HepG2 (cell line): ENCODE results near the gene DCTN1. TPM values are rescaled to one million over a fixed set of nuclear protein-coding genes. Genes with fewer than 3 reads are reported as not detected.

Source experiments
- ATAC-seq: fragments of 200-7000 bp; cut with Tn5 transposase; 3 replicates; pipeline ENCODE4 v1.9.1; 2020; ENCODE audit warnings: mild to moderate bottlenecking, moderate library complexity
- BruUV-seq: library from RNA; stranded (reverse); fragments of 400-500 nt; replicated peaks from 2 replicates; lab custom pipeline; 2021; lab: Mats Ljungman, UMichigan
- CTCF ChIA-PET: fragments of 300-600 bp; formaldehyde crosslinking; extraction: SDS; loops from one replicate; lab custom pipeline; 2021; ENCODE audit warnings: low total read pairs, inconsistent platforms, low intra/inter-chr PET ratio; lab: Yijun Ruan, JAX
- POLR2A ChIA-PET: fragments of 350-600 bp; sonication (Branson Sonifier 250); formaldehyde crosslinking; loops from one replicate; lab custom pipeline; 2020; ENCODE audit warnings: antibody characterized with exemption, inconsistent platforms; lab: Yijun Ruan, JAX
- DNase-seq: peaks from one replicate; pipeline ENCODE4 v3.0.0-alpha.2; 2015; ENCODE audit warnings: low spot score
- FAIRE-seq: peaks from 3 replicates; lab custom pipeline; 2011; peaks lifted over from hg19 to GRCh38; lab: Jason Lieb, UNC
- H2AFZ ChIP-seq: one replicate; pipeline ENCODE4 v1.6.1; 2011; ENCODE audit warnings: low read length, inconsistent platforms
- H3K27ac ChIP-seq: fragments of 300-600 bp; 3 replicates; pipeline ENCODE4 v1.8.0; 2011; ENCODE audit warnings: mixed run types, mild to moderate bottlenecking, mixed read lengths, low read length, inconsistent platforms; ENCODE audit not compliant: insufficient read depth; ENCODE audit errors: extremely low read length
- H3K27me3 ChIP-seq, 2 experiments: fragments of 200-600 bp in 1 of 2; 2 replicates in 1 of 2; 3 replicates in 1 of 2; pipeline versions ENCODE4 v1.6.0 to v1.8.0; 2011; ENCODE audit warnings: low read length in 2 of 2, mild to moderate bottlenecking in 2 of 2, moderate library complexity in 2 of 2, inconsistent platforms in 1 of 2; ENCODE audit not compliant: insufficient read depth in 2 of 2, control insufficient read depth in 1 of 2
- H3K36me3 ChIP-seq, 2 experiments: fragments of 200-600 bp in 1 of 2; replicated peaks in 1 of 2; 2 replicates in 1 of 2; 3 replicates in 1 of 2; pipeline versions ENCODE4 v1.5.1 to v1.8.0; 2011; ENCODE audit warnings: low read length in 2 of 2, inconsistent platforms in 1 of 2; ENCODE audit not compliant: insufficient read depth in 2 of 2, control insufficient read depth in 1 of 2
- H3K4me1 ChIP-seq: 2 replicates; pipeline ENCODE4 v1.5.1; 2012; ENCODE audit warnings: low read length, inconsistent platforms; ENCODE audit not compliant: insufficient read depth
- H3K4me2 ChIP-seq: 2 replicates; pipeline ENCODE4 v1.6.0; 2011; ENCODE audit warnings: low read depth, low read length, inconsistent platforms
- H3K4me3 ChIP-seq, 3 experiments: fragments of 200-600 bp in 1 of 3; sonication (generic), shearing (Covaris generic) in 1 of 3; replicated peaks in 1 of 3; 2 replicates each; pipeline ENCODE4 v1.5.1; 2011 to 2016; ENCODE audit warnings: low read length in 3 of 3, inconsistent platforms in 2 of 3, low read depth in 2 of 3, mild to moderate bottlenecking in 2 of 3, control low read depth in 1 of 3, mixed read lengths in 1 of 3; ENCODE audit not compliant: insufficient read depth in 1 of 3
- H3K79me2 ChIP-seq: one replicate; pipeline ENCODE4 v1.6.1; 2011; ENCODE audit warnings: low read length, inconsistent platforms; ENCODE audit not compliant: insufficient read depth
- H3K9ac ChIP-seq: 2 replicates; pipeline ENCODE4 v1.6.0; 2011; ENCODE audit warnings: mild to moderate bottlenecking, low read depth, low read length, inconsistent platforms; ENCODE audit not compliant: insufficient read depth
- H3K9me3 ChIP-seq: 2 replicates; pipeline ENCODE4 v1.5.1; 2012; ENCODE audit warnings: mild to moderate bottlenecking, low read length
- H4K20me1 ChIP-seq: 2 replicates; pipeline ENCODE4 v1.6.0; 2011; ENCODE audit warnings: inconsistent platforms, mild to moderate bottlenecking, low read length, moderate library complexity; ENCODE audit not compliant: insufficient read depth
- BATF2 ChIP-seq: sonication (generic); formaldehyde crosslinking; IDR thresholded peaks from 2 replicates; pipeline ENCODE4 v1.8.0; 2022; ENCODE audit warnings: mild to moderate bottlenecking, missing genetic modification reagents, moderate library complexity
- GATAD2A ChIP-seq: IDR thresholded peaks from 2 replicates; pipeline ENCODE4 v1.6.1; 2016
- ISL2 ChIP-seq: sonication (generic); formaldehyde crosslinking; IDR thresholded peaks from 2 replicates; pipeline ENCODE4 v1.5.0; 2020; ENCODE audit warnings: missing genetic modification reagents
- JUNB ChIP-seq: sonication (generic); formaldehyde crosslinking; IDR thresholded peaks from 2 replicates; pipeline ENCODE4 v1.8.0; 2022; ENCODE audit warnings: missing genetic modification reagents, mild to moderate bottlenecking, borderline replicate concordance
- MAX ChIP-seq: IDR thresholded peaks from 2 replicates; pipeline ENCODE4 v1.6.1; 2012; ENCODE audit warnings: inconsistent platforms
- MEIS2 ChIP-seq: sonication (generic); formaldehyde crosslinking; IDR thresholded peaks from 2 replicates; pipeline ENCODE4 v1.9.0; 2021; ENCODE audit warnings: mild to moderate bottlenecking, missing genetic modification reagents
- MLX ChIP-seq: IDR thresholded peaks from 2 replicates; pipeline ENCODE4 v1.6.1; 2016
- MXI1 ChIP-seq: IDR thresholded peaks from 3 replicates; pipeline ENCODE4 v1.6.1; 2012; ENCODE audit warnings: low read depth, low read length, inconsistent platforms, borderline replicate concordance
- NFE2 ChIP-seq: sonication (generic); formaldehyde crosslinking; IDR thresholded peaks from 2 replicates; pipeline ENCODE4 v1.4.0; 2020; ENCODE audit warnings: missing genetic modification reagents
- NR3C1 ChIP-seq: sonication (generic); formaldehyde crosslinking; IDR thresholded peaks from 2 replicates; pipeline ENCODE4 v1.4.0; 2020; ENCODE audit warnings: missing genetic modification reagents
- PITX1 ChIP-seq: sonication (generic); formaldehyde crosslinking; IDR thresholded peaks from 2 replicates; pipeline ENCODE4 v1.5.1; 2020; ENCODE audit warnings: mild to moderate bottlenecking, missing genetic modification reagents
- RFX1 ChIP-seq: fragments of 450-650 bp; IDR thresholded peaks from 2 replicates; pipeline ENCODE4 v1.6.1; 2017
- SAP130 ChIP-seq: IDR thresholded peaks from 2 replicates; pipeline ENCODE4 v1.6.1; 2016; ENCODE audit warnings: low read depth
- SRY ChIP-seq: sonication (generic); formaldehyde crosslinking; IDR thresholded peaks from 2 replicates; pipeline ENCODE4 v1.8.0; 2022; ENCODE audit warnings: mild to moderate bottlenecking, missing genetic modification reagents
- TCF7L2 ChIP-seq: IDR thresholded peaks from 2 replicates; pipeline ENCODE4 v1.6.1; 2011; ENCODE audit warnings: mild to moderate bottlenecking, low read depth, low read length, moderate library complexity
- ZBTB14 ChIP-seq: sonication (generic); formaldehyde crosslinking; IDR thresholded peaks from 2 replicates; pipeline ENCODE4 v1.4.0; 2020; ENCODE audit warnings: missing genetic modification reagents
- ZMYM2 ChIP-seq: sonication (generic); formaldehyde crosslinking; IDR thresholded peaks from 2 replicates; pipeline ENCODE4 v1.8.0; 2022; ENCODE audit warnings: mild to moderate bottlenecking, missing genetic modification reagents
- ZNF207 ChIP-seq: fragments of 450-650 bp; IDR thresholded peaks from 2 replicates; pipeline ENCODE4 v1.6.1; 2016; ENCODE audit warnings: antibody characterized with exemption, borderline replicate concordance
- ZNF550 ChIP-seq: sonication (generic); formaldehyde crosslinking; IDR thresholded peaks from 2 replicates; pipeline ENCODE4 v1.4.0; 2020; ENCODE audit warnings: mild to moderate bottlenecking, missing genetic modification reagents, borderline replicate concordance
- ZNF598 ChIP-seq: sonication (generic); formaldehyde crosslinking; IDR thresholded peaks from 2 replicates; pipeline ENCODE4 v1.5.1; 2020; ENCODE audit warnings: mild to moderate bottlenecking, missing genetic modification reagents, borderline replicate concordance
- ZNF619 ChIP-seq: sonication (generic); formaldehyde crosslinking; IDR thresholded peaks from 2 replicates; pipeline ENCODE4 v1.4.0; 2020; ENCODE audit warnings: mild to moderate bottlenecking, missing genetic modification reagents
- ZNF674 ChIP-seq: sonication (generic); formaldehyde crosslinking; IDR thresholded peaks from 2 replicates; pipeline ENCODE4 v1.5.0; 2020; ENCODE audit warnings: low read depth, mild to moderate bottlenecking, missing genetic modification reagents
- ZNF7 ChIP-seq: IDR thresholded peaks from 2 replicates; pipeline ENCODE4 v1.6.1; 2016; ENCODE audit warnings: missing biosample characterization, missing genetic modification reagents
- WGBS: methylation state at CpG from one replicate; pipeline ENCODE4 v1.1.6; 2017; ENCODE audit warnings: low lambda C conversion rate; 5-methylcytosine and 5-hydroxymethylcytosine counted together
- in situ Hi-C: cut with HindIII; loops from 2 replicates; pipeline ENCODE4 v1.10.0; 2017; ENCODE audit warnings: low pct_unique_long_range_greater_than_20kb; ENCODE audit not compliant: extremely low pct_ligation_motif_present
- intact Hi-C: fragments of 100-400 bp; cut with micrococcal nuclease; formaldehyde crosslinking; loops from one replicate; pipeline ENCODE4 v1.10.0; 2022; ENCODE audit not compliant: unreplicated experiment
- polyA plus RNA-seq, 8 experiments: library from polyadenylated mRNA; depleted of rRNA in 3 of 8; stranded (reverse) in 7 of 8; unstranded in 1 of 8; fragments of >200 nt; fragmentation: Illumina TruSeq in 4 of 8; extraction: Trizol in 4 of 8; gene quantifications; 2 replicates each; pipeline versions ENCODE4 v1.2.1 to v1.2.3, GENCODE V29; 2011 to 2016; ENCODE audit warnings: low read depth in 4 of 8, missing spikeins in 1 of 8, mixed read lengths in 1 of 8; ENCODE audit not compliant: insufficient read depth in 1 of 8
- total RNA-seq, 5 experiments: library from RNA; depleted of rRNA; stranded (reverse); fragments of >200 nt; fragmentation: Illumina TruSeq; extraction: Trizol; gene quantifications; 2 replicates each; pipeline ENCODE4 v1.2.3, GENCODE V29; 2016; ENCODE audit warnings: low read depth in 1 of 5

DCTN1 gene
- total and polyA plus RNA-seq, 2 of the 13 experiments (the other 11 are each of a cell fraction or from before 2014, with no cell fraction given): 73.2 to 122 TPM

GRCh38 chr2:74391580-74392448, 11.7 kb upstream of the DCTN1 start:
- Histone ChIP-seq H3K4me2 (peak overlapping the region; percentile 96), H3K9me3 (no peaks in the 10 kb centered on the region), H3K4me3 (peak overlapping the region; percentile 82 to 98 (median 84)), H3K9ac (peak overlapping the region; percentile 94), H3K79me2 (peaks cover 47% of the 10 kb centered on the region), H3K27me3 (peaks cover 0 to 4% of the 10 kb centered on the region in 2 experiments; a peak in 2 of 5 replicates), H3K27ac (peak overlapping the region; percentile 87), H4K20me1 (no peaks in the 10 kb centered on the region), H3K36me3 (no peaks in the 10 kb centered on the region; a peak in 2 of 5 replicates), H2AFZ (peak overlapping the region; percentile 87), H3K4me1 (peaks cover 55% of the 10 kb centered on the region)
- peak; percentile 91 for DNase-seq
- intact Hi-C loops (loop anchor here (1.0 to 5.0 kb wide), 3 partner anchors 48 to 125 kb away; no protein-coding TSS in a partner anchor), in situ Hi-C loops (no loop called here)
- FAIRE-seq: peak; percentile 87
- under 1% methylated on average over 26 of the region's 62 CpGs for WGBS
- POLR2A ChIA-PET: interaction anchor here (0.6 to 3.8 kb wide), 22 partner anchors 9 to 631 kb away, joined by 3 to 38 read pairs (median 4); partner anchors contain the start of genes AUP1, CCDC142, DCTN1 and HTRA2
- no TSS peak for BruUV-seq
- peak; percentile 91 for ATAC-seq
- CTCF ChIA-PET: interaction anchor here (0.7 to 1.5 kb wide), 3 partner anchors 10 to 142 kb away, joined by 4 to 6 read pairs (median 4); no protein-coding TSS in a partner anchor
- peak; percentile 85 for TF ChIP-seq SAP130 (CRISPR knock-in tag)
- no peak for TF ChIP-seq ZNF7
- no peak; the same call in 1 of the 2 replicates for TF ChIP-seq JUNB (CRISPR knock-in tag)
- TF ChIP-seq ZNF207: no peak
- TF ChIP-seq ZNF619 (CRISPR knock-in tag): peak; percentile 92
- no peak for TF ChIP-seq MEIS2 (CRISPR knock-in tag)
- TF ChIP-seq NR3C1 (CRISPR knock-in tag): no peak
- peak; percentile 83; the same call in 1 of the 3 replicates for TF ChIP-seq MXI1
- 0 out of 2 replicates have a peak, but pooled peaks have one; percentile 7 for TF ChIP-seq BATF2 (CRISPR knock-in tag)
- TF ChIP-seq ZNF598 (CRISPR knock-in tag): peak; percentile 61; the same call in 1 of the 2 replicates
- no peak; the same call in 1 of the 2 replicates for TF ChIP-seq ISL2 (CRISPR knock-in tag)
- 0 out of 2 replicates have a peak, but pooled peaks have one; percentile 24 for TF ChIP-seq MLX (CRISPR knock-in tag)
- TF ChIP-seq NFE2 (CRISPR knock-in tag): no peak
- no peak for TF ChIP-seq RFX1
- no peak for TF ChIP-seq TCF7L2
- peak; percentile 66 for TF ChIP-seq MAX
- TF ChIP-seq PITX1 (CRISPR knock-in tag): peak; percentile 75
- peak; percentile 57 for TF ChIP-seq GATAD2A
- 0 out of 2 replicates have a peak, but pooled peaks have one; percentile 34 for TF ChIP-seq ZNF550 (CRISPR knock-in tag)
- no peak for TF ChIP-seq ZMYM2
- TF ChIP-seq ZNF674 (CRISPR knock-in tag): no peak
- TF ChIP-seq SRY (CRISPR knock-in tag): peak; percentile 65; the same call in 1 of the 2 replicates
- 0 out of 2 replicates have a peak, but pooled peaks have one; percentile 10 for TF ChIP-seq ZBTB14 (CRISPR knock-in tag)
